GM18870 (cell line): Measurements from ENCODE around the gene CDK1.
A peak's percentile ranks its signal among the peaks of the same experiment; 100 is the strongest.

Source experiments
- ATAC-seq: cut with Tn5 transposase; IDR thresholded peaks from one replicate; pipeline ENCODE4 v1.9.1; 2021; ENCODE audit warnings: moderate library complexity; ENCODE audit not compliant: unreplicated experiment

The CDK1 gene

DNA sequence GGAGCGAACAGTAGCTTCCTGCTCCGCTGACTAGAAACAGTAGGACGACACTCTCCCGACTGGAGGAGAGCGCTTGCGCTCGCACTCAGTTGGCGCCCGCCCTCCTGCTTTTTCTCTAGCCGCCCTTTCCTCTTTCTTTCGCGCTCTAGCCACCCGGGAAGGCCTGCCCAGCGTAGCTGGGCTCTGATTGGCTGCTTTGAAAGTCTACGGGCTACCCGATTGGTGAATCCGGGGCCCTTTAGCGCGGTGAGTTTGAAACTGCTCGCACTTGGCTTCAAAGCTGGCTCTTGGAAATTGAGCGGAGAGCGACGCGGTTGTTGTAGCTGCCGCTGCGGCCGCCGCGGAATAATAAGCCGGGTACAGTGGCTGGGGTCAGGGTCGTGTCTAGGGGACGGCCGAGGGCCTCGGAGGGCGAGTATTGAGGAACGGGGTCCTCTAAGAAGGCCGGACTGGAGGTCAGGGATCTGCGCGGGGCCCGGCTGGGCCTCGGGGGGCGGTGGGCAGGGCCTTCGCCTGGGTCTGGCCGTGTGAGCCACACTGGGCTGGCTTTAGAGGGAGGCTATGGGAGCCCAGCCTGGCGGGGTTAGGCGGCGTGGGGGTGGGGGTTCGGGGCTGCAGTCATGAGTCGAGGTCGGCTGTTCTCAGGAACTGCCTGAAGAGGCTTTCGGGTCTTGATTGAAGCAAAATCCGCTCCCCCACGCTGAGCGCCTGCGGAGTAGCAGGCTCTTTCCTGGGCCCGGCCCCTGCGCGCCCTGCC, at the start of gene CDK1:
CDK1 (plus strand) TSS at position 265 of the 757 bp plus-strand sequence. CDS start 1,688 bp downstream, outside the sequence.
- ATAC-seq, result peak; percentile 96

DNA sequence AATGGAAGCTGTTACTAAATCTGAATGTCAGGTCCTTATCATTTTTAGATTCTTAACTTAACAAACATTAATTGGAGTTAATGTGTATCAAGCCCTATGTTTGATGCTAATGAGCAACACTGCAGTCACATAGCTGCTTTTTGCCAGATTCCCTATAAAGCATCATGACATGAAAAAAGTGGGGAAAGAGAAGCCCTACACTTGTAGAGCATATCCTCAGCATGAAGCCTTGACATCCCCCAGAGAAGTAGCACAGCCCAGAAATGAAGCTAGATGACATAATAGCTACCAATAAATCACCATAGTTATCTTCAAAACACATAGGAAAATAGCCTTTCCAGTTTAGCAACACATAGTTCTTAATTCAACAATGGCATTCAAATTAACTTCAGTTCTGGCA, 49.2 kb upstream of the CDK1 start:
- no peak for ATAC-seq

DNA sequence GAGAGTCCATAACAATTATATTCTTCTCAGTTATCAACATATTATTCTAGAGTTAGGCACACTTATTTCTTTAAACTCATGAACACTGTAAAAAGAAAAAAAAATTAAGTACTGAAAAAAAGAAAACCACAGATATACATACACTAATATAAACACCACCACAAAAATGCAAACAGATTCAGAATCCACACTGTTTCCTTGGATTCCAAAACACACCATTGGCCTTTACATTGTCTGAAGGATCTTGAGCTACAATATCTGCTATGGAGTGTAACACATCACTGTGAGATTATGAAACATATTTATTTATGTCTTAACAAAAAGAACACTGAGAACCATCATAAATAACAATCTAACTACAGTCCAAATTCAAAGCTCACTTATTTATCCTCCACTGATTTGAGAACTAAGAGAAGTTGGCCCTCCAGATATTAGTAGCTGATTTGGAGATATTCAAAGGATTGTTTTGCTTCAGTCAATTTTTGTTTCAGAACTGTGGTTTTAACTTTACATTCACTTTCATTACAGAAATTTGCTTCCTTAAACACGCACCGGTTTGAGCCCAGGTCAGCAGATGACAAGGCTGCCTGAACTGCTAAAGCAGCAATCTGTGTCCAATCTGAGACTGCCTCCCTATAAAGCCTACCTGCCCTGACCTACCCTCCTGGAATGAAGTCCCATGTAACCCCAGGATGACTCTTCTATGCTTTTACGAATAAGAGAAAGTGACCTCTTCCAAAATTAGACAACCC, 47.0 kb upstream of the CDK1 start:
- peak; percentile 88 for ATAC-seq

DNA sequence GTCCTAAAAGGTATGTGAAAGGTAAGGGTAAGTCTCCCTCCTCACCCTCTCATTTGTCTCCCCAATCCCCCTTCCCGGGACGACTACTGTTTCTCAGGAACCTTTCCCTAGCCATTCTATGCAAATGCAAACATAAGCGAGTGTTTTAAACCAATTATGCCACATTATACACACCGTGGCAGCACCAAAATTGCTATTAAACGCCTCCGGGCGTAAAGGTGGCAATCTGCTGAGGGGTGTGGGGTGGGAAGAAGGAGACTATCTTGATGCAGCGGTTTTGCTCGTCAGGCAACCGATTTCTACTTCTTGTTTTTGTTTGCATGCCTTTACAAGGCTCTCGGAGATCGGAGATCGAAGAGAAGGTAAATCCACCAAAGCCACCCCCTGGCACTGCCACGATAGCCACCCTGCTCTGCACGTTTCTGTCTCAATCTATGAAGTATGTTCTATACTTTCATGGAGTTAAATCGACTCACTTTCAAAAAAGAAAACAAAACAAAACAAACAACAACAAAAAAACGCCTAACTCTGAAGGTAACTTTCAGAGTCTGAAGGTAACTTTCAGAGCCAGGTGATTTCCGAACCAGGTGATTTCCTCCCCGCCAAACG, 46.0 kb upstream of the CDK1 start:
- ATAC-seq, result no peak

DNA sequence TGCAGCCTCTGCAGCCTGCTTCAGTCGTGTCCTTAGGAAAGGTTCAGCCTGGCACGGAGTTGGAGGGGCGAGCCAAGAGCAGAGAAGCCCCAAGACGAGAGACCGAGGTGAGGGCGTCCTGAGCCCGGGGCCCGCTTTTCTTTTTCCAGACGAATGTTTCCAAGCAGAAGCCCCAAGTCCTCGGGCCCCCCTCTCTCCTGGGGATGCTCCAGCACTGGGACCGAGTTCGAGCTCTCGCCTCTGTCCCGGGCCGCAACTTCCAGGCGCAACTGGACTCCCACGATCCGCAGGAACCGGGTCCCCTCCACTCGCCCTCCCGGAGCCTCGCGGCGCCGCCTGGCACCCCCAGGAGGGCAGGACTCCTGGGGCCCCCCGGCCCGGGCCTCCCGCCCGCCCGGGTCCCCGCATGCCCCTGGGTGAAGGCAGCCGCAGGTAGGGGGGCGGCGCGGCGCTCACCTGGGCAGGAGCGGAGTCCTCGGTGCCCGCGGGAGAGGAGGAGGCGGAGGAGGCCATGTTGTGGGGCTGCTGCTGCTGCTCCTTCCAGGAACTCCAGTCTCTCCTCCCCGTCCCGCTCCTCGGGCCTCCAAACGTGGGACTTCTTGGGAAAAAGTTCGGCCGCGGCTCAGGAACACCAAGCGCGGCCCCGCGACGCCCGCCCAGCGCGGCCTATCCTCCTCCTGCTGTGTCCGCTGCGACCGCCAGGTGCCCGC, 45.3 kb upstream of the CDK1 start:
- no peak for ATAC-seq

DNA sequence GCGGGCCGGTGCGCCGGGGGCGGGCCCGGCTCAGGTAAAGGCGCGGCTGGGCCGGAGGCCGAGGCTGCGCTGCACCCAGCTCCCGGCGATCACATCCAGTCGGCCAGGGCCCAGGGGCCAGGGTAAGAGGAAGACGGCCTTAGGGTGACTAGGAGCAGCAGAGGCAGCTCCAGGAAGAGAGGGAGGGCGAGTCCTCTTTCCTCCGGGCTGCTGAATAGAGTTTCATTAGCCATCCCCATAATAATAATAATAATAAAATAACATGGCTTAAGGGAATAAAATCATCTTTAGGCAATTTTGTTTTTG, 44.8 kb upstream of the CDK1 start:
- no peak for ATAC-seq

DNA sequence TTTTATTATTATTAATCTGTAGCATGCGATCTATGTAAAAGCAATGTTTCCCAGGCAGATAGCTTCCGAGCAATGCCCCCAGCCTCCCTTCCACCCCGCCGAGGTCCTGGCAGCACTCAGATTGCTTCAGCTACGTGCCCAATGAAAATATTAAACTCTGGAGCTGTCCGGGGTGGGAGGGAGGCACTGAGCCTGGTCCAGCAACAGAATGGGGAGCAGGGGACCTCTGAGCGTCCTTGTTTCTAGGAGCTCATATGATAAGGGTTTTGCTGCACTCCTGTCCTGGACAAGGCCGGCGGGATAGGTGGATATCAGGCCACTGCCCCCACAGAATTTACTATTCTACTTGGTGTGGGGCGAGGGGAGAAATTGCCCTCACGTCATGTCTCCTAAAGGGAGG, 44.5 kb upstream of the CDK1 start:
- no peak for ATAC-seq

DNA sequence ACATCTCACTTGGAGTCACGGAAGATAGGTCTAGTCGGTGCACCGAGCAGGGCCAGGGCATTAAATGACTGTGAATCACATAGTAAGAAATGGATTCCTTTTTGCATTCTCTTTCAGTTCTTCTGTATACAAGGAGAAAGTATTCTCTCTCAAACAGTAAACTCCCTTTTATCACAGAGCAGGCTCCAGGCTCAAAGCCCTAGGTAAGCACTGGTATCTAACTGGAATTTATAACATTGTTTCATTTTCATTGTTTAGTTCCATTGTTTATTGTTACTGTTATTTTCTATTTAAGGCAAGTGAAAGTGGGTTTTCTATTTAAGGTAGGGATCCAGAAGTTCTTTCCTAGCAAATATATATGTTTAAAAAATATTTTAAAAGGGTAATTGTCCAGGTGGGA, 44.1 kb upstream of the CDK1 start:
- ATAC-seq, result no peak

DNA sequence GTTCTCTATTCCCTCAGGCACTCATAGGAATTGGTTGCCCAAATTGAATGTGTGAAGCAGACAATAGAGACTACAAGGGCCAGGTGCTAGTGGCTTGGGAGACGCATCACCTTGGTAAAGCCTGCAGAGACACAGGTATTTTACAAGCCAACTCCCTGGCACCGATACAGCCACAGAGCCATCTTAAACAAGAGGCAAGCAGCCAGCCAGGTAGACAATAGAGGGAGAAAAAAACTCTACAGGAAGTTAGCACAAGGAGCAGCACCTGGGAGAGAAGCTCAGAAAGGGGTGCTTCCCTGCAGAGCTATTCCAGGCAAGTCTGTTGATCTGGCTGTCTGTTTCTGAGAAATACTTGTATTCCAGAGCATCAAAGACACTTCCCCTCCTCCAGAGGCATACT, 43.0 kb upstream of the CDK1 start:
- no peak for ATAC-seq

DNA sequence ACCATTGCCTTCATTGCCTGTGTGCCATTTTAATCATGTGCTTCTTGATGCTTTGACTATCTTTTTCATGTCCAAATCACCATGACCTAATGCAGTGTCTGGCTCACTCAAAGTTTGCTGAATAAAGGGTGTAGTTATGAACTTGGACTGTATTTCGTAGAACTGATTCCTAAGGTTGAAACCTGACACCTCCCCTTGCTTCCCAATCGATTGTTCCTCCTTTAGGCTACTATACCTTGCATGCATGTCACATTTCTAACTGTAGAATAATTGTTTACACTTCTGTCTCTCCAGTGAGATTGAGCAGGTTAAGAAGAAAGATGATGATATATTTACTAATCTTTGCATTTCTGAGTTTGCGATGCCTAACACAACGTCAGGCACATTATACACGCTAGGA, 41.0 kb upstream of the CDK1 start:
- no peak for ATAC-seq

DNA sequence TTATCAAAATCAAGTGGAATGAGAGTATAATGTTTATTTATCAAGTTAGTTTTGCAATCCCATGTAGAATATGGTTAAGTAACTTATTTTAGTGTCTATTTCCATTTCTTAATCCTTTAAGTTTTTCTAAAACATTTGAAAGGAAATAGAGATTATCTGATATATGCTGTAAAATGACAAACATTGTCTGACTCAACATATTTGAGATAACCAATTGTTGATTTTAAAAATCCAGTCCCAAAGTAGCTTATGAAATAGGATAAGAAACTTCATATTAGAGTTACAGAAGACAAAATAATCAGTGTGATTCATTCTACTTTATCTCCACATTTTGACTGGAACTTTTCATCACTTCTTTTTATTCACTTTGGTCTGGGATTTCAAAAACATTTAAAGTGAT, 38.7 kb upstream of the CDK1 start:
- no peak for ATAC-seq

DNA sequence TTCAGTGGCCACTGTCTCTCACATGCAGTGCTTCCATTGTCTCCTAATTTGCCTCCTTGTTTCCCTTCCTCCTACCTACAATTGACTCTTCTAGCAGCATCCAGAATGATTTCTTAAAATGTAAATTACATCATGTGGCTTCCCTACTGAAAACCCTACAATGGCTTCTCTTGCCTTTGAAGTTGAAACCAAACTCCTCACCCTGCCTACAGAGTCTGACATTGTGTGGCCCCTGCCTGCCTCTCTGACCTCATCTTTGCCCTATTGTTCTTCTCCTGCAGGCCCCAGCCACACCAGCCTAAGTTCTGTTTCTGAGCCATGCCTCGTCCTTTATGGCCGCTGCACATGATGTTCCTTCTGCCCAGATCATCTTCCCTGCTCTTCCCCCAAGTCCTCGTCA, 35.8 kb upstream of the CDK1 start:
- ATAC-seq, result no peak

DNA sequence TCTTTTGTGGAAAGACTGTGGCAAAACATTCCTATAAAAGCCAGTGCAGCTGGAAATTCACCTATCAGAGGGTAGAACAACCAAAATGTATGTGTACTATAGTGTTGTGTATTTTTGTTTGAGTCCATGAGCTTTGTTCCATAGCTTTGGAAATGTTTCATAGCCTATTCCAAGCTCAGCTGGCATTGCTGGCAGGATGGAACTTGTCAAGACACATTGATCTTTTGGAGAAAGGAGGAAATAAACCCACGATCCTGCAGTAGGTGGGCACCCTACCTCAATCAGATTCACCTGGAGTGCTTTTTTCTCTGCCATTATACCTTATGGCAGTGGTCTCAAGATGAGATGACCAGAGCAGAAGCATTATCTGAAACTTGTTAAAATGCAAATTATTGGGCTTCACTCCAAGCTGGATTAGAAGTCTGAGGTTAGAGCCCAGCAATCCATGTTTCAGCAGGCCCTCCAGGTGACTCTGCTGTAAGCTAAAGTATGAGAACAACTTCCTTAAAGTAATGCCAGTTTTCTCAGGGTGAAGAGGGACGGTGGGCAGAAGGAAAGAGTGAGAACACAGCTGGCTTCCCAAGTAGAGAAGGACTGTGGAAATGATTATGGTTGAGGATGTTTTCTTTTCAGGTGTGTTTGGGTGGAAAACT, 30.3 kb upstream of the CDK1 start:
- ATAC-seq, result no peak

DNA sequence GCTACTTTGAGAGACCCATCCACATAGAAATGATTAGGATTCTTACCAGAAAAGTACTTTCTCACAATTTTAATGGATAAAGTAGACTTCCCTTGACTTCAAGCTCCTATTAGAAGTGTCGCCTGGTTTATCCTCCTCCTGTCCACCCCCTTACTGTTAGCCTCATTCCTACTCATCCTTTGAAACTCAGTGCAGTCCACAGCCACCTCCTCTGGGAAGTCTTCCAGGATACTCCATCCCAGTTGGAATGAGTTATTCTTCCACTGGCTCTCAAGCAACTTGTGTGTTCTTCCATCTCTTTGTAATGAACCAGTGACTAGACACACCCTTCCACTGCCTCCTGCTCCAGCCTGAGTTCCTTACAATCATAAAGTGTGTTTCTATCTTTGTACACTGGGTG, 25.1 kb upstream of the CDK1 start:
- no peak for ATAC-seq

DNA sequence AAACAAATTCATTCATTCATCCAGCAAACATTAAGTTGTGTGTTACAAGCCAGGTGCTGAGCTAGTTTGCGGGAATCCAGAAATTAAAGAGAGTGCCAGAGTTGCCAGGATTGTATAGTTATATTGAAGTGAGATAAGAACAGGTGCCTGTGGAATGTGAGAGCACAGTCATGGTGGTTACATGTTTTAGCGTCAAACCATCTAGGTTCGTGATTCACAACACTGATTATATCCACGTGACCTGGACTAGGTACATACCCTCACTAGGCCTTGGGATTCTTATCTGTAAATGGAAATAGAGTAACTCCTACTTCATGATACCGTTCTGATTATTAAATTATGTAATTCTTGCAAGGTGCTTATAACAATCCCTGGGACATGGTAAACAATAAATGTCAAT, 24.5 kb upstream of the CDK1 start:
- no peak for ATAC-seq

DNA sequence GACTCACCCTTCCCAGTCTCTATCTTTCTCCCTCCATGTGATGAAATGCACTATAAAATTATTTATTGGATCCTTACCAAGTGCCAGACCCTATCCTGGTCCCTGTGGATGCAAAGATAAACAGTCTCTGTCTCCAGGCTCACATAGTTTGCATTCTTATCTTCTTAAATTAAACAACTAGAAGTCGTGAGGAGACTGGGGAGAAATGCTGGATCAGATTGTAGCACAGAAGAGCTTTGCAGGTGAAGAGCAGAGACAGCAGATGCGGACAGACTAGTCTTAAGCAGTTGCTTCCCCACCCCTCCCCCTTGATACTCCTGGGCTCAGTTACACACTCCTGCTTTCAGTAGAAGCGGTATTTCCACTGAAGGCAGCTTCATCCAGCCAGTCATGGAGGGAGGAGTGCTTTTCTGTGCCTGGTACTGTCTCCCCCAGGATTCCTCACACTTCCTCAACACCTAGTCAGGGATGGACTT, 20.8 kb upstream of the CDK1 start:
- ATAC-seq, result no peak

DNA sequence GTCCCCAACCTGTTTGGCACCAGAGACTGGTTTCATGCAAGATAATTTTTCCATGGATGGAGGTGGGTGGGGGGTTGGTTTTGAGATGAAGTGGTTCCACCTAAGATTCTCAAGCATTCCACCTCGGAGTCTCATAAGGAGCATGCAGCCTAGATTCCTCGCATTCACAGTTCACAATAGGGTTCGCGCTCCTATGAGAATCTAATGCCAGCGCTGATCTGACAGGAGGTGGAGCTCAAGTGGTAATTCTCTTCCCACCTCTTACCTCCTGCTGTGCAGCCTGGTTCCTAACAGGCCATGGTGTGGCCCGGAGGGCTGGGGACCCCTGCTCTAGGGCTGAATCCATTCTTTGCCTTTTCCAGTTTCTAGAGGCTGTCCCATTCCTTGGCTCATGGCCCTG, 19.1 kb upstream of the CDK1 start:
- ATAC-seq, result no peak

DNA sequence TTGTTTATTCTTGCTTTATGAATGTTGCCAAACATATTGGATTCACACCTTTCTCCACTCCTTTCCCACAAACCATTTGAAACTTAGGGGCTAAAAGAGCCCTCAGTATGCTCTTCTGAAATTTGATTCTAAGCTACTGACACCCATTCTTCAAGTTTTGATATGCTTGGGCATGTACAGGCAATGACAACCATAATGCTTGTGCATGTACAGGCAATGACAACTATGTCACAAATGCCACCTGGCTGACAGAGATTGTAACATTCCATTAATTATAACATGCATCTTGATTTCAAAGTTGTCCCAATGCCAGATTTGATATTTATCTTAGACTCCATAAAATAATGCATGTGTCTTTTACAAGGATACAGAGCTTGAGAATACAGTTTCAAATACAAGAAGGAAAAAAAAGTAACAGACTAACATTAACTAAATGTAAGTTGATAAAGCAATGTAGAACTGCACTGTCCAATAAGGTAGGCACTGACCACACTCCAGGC, 17.5 kb upstream of the CDK1 start:
- no peak for ATAC-seq

DNA sequence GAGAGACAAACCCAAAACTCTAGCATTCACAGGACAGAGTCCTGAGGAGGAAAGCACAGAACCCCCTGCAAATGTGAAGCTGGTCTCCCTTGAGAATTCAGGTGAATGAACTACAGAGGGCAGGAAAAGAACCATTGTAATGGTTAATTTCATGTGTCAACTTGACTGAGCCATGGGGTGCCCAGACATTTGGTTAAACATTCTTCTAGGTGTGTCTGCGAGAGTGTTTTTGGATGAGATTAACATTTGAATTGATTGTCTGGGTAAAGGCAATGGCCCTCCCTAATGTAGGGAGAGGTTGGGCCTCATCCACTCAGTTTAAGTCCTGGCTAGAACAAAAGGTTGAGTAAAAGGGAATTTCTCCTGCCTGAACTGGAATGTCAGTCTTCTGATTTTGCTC, 15.7 kb upstream of the CDK1 start:
- no peak for ATAC-seq

DNA sequence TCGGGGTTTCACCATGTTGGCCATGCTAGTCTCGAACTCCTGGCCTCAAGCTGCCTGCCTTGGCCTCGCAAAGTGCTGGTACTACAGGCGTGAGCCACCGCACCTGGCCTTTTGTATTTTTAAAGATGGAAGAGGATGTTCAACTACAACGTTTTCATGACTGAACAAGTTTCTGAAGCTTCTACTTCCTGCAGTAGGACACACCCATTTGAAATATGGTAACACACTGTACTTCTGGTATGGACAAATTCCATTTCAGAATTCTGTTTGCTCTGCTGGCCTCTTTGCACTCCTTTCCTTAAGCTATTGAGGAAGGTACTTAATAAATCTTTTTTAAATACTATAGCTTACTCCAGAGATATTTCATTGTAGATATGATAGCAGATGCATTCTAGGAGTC, 10.9 kb upstream of the CDK1 start:
- no peak for ATAC-seq

DNA sequence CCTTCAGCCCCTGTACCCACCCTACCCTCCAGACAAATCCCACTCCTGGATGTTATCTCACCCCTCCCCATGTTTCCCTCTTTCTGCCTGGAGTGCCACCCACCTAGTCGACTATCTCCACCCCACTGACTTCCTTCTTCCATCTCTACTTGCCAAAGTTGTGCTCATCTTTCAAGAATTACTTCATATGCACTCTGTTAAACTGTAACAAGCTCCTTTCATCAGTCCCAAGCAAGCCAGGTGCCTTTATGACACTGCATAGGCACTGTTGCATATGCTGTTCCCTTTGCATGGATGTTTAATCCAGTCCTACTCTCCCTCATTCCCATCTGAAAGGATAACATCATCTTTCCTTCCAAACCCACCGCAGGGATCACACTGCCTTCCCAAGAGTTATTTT, 8.9 kb upstream of the CDK1 start:
- ATAC-seq, result no peak
